GM19397 (cell line): ENCODE measurements around the gene ATP9B.
"Not testable (repeated sequence)": the region's sequence is repeated elsewhere in the genome, so short reads cannot be mapped to it uniquely, and the experiment has no call there.

Source experiments
- ATAC-seq: cut with Tn5 transposase; IDR thresholded peaks from one replicate; pipeline ENCODE4 v1.9.1; 2021; ENCODE audit warnings: mild to moderate bottlenecking, moderate library complexity; ENCODE audit not compliant: unreplicated experiment

Gene ATP9B

GRCh38 chr18:79069717-79070151 lies 540 bp downstream of the ATP9B start:
- no peak for ATAC-seq

GRCh38 chr18:79070486-79070885 lies 1.3 kb downstream of the ATP9B start:
- no peak for ATAC-seq

- no peak for ATAC-seq
Observed at GRCh38 chr18:79071037-79071436, 1.8 kb downstream of the ATP9B start.

GRCh38 chr18:79071503-79072210 lies 2.5 kb downstream of the ATP9B start:
- ATAC-seq, result no peak

GRCh38 chr18:79072655-79073054 lies 3.5 kb downstream of the ATP9B start:
- ATAC-seq, result not testable (repeated sequence)

- no peak for ATAC-seq
Observed at GRCh38 chr18:79077181-79077580, 8.0 kb downstream of the ATP9B start.

GRCh38 chr18:79078791-79079190 lies 9.6 kb downstream of the ATP9B start:
- not testable (repeated sequence) for ATAC-seq

GRCh38 chr18:79092874-79093273 lies 23.7 kb downstream of the ATP9B start:
- no peak for ATAC-seq

GRCh38 chr18:79093986-79094385 lies 24.8 kb downstream of the ATP9B start:
- no peak for ATAC-seq

- no peak for ATAC-seq
Observed at GRCh38 chr18:79095216-79095615, 26.0 kb downstream of the ATP9B start.

GRCh38 chr18:79100944-79101343 lies 31.8 kb downstream of the ATP9B start:
- ATAC-seq, result no peak

- ATAC-seq, result no peak
Observed at GRCh38 chr18:79102886-79103285, 33.7 kb downstream of the ATP9B start.

- no peak for ATAC-seq
Observed at GRCh38 chr18:79104137-79104536, 34.9 kb downstream of the ATP9B start.

GRCh38 chr18:79105455-79105854 lies 36.3 kb downstream of the ATP9B start:
- ATAC-seq, result no peak

GRCh38 chr18:79106084-79106483 lies 36.9 kb downstream of the ATP9B start:
- ATAC-seq, result no peak

- ATAC-seq, result no peak
Observed at GRCh38 chr18:79107886-79108285, 38.7 kb downstream of the ATP9B start.

- ATAC-seq, result no peak
Observed at GRCh38 chr18:79108549-79109215, 39.5 kb downstream of the ATP9B start.

GRCh38 chr18:79111483-79111882 lies 42.3 kb downstream of the ATP9B start:
- no peak for ATAC-seq

GRCh38 chr18:79117385-79117784 lies 48.2 kb downstream of the ATP9B start:
- ATAC-seq, result no peak

- ATAC-seq, result no peak
Observed at GRCh38 chr18:79117788-79118187, 48.6 kb downstream of the ATP9B start.

- no peak for ATAC-seq
Observed at GRCh38 chr18:79118797-79119196, 49.6 kb downstream of the ATP9B start.

- no peak for ATAC-seq
Observed at GRCh38 chr18:79121746-79122474, 52.7 kb downstream of the ATP9B start.
